ENCODE results near the gene FBXL4.

- TF ChIP-seq CTCF (IDR thresholded peaks at IDR 0.05) (no peak), REST (IDR thresholded peaks at IDR 0.05; ENCODE audit: low read depth, low read length) (no peak), SMC3 (IDR thresholded peaks at IDR 0.05; ENCODE audit: low read depth, low read length) (no peak), EZH2phosphoT487 (IDR thresholded peaks at IDR 0.05; ENCODE audit: borderline replicate concordance, low read depth) (no peak), FOXM1 (IDR thresholded peaks at IDR 0.05; ENCODE audit: low read depth) (no peak), USF1 (IDR thresholded peaks at IDR 0.05; ENCODE audit: borderline replicate concordance, low read depth) (no peak), NRF1 (IDR thresholded peaks at IDR 0.05; ENCODE audit: low read depth, low read length) (no peak), TCF12 (IDR thresholded peaks at IDR 0.05) (no peak), EP300 (IDR thresholded peaks at IDR 0.05; ENCODE audit: borderline replicate concordance in 1 of 2, low read depth in 1 of 2, low read length in 1 of 2) (no peak)
- TF ChIP-seq, protein P1, sequence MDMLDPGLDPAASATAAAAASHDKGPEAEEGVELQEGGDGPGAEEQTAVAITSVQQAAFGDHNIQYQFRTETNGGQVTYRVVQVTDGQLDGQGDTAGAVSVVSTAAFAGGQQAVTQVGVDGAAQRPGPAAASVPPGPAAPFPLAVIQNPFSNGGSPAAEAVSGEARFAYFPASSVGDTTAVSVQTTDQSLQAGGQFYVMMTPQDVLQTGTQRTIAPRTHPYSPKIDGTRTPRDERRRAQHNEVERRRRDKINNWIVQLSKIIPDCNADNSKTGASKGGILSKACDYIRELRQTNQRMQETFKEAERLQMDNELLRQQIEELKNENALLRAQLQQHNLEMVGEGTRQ (IDR thresholded peaks at IDR 0.05; ENCODE audit: borderline replicate concordance, low read depth, low read length), result no peak
- TF ChIP-seq, protein P2, sequence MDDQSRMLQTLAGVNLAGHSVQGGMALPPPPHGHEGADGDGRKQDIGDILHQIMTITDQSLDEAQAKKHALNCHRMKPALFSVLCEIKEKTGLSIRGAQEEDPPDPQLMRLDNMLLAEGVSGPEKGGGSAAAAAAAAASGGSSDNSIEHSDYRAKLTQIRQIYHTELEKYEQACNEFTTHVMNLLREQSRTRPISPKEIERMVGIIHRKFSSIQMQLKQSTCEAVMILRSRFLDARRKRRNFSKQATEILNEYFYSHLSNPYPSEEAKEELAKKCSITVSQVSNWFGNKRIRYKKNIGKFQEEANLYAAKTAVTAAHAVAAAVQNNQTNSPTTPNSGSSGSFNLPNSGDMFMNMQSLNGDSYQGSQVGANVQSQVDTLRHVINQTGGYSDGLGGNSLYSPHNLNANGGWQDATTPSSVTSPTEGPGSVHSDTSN (IDR thresholded peaks at IDR 0.05), result no peak
Measured at GRCh38 chr6:98946266-98946878, 1.4 kb downstream of the FBXL4 start.
